HG02623 (cell line): ENCODE measurements around the gene DOK3.
"Not testable (repeated sequence)": the region's sequence is repeated elsewhere in the genome, so short reads cannot be mapped to it uniquely, and the experiment has no call there.

Experiments used
- ATAC-seq: cut with Tn5 transposase; IDR thresholded peaks from one replicate; pipeline ENCODE4 v1.9.1; 2021; ENCODE audit warnings: moderate library complexity; ENCODE audit not compliant: unreplicated experiment

Gene DOK3

GRCh38 chr5:177536386-177536785 is 26.8 kb upstream of the DOK3 start:
- ATAC-seq, result no peak

- no peak for ATAC-seq
These were observed 25.5 kb upstream of the DOK3 start for GRCh38 chr5:177535125-177535524.

DNA sequence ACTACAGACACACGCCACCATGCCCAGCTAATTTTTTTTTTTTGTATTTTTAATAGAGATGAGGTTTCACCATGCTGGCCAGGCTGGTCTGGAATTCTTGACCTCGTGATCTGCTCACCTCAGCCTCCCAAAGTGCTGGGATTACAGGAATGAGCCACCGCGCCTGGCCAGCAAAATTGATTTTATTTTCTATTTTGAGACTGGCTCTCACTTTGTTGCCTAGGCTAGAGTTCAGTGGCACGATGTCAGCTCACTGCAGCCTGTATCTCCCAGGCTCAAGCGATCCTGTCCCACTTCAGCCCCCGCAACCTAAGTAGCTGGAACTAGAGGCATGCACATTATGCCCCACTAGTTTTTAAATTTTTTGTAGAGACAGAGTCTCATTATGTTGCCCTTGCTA is 24.8 kb upstream of the DOK3 start:
- ATAC-seq, result not testable (repeated sequence)

- ATAC-seq, result no peak
These were observed 21.7 kb upstream of the DOK3 start for GRCh38 chr5:177531209-177531940.

- ATAC-seq, result no peak
These were observed 21.0 kb upstream of the DOK3 start for GRCh38 chr5:177530638-177531037.

DNA sequence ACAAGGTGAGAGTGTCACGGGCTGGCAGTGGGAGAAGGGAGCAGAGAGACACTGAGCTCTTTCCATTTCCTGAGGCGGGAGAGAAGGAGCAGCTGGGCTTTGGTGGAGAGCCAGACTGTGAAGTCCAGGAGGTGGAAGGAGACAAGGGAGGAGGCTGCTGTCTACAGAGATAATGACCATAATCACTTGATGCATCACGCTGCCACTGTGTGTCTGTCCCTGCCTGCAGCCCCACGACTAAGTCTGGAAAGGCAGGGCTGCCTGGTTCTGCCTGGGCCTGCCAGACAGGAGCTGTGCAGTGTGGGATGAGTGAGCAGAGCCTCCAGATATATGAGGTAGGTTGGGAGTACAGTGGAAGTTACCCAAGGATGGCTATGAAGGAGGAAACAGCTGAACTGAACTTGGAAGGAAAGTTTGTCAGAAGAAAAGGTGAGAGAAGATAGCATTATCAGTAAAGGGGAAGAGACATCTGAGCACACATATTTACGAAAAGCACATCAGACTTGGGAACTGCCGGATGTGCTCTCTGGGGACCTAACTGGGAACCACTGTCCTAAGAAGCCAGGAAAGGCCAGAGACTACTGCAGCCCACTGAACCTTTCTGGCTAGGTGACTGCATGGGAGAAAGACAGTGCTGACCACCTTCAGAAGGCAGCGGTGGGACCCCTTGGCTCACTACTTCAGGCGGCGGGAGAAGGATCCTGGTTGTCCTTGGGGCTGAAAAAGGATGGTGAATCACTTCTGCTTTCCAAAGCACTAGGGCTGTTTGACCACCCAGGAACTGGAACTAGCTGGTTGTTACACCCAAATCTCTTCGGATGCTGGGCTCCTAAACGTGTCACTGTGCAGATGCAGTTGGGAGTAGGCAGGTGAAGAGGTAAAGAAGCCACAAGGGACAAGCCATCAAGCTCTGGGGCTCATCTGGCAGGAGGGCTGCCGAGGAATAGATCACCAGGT is 19.9 kb upstream of the DOK3 start:
- ATAC-seq, result no peak

- no peak for ATAC-seq
These were observed 19.0 kb upstream of the DOK3 start for GRCh38 chr5:177528631-177529030.

DNA sequence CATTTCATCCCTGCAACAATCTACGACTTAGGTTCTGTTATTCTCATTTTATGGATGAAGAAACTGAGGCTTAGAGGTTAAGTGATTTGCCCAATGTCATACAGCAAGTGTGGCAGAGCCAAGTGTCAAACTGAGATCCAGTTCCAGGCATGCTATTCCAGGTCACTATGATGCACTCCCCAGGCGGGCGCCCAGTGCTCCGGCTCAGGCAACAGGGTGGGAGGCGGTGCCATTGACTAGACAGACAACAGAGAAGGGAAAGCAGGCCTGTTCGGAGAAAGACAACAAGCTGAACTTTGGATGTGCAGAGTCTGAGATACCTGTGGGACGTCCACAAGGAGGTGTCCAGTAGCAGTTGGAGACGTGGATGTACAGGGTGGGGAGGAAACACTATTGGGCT is 18.0 kb upstream of the DOK3 start:
- ATAC-seq, result no peak

DNA sequence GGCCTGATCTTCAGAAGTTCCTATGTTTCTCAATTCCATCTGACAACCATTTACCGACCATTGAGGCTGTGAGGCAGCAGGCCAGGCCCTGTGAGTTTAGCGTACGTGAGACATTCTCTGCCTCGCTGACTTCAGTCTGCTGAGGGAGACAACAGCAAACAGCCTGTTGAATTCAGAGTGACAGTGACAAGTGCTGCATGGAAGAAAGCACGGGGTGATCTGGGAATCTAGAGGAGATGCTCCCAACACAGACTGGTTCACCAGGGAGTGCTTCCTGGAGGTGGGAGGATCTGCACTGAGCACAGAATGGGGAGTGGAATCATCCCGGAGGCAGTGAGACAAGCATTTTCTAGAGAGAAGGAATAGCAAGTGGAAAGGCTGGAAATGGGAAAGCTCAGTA is 17.2 kb upstream of the DOK3 start:
- no peak for ATAC-seq

GRCh38 chr5:177526191-177526590 is 16.6 kb upstream of the DOK3 start:
- no peak for ATAC-seq

- no peak for ATAC-seq
These were observed 15.5 kb upstream of the DOK3 start for GRCh38 chr5:177524941-177525655.

DNA sequence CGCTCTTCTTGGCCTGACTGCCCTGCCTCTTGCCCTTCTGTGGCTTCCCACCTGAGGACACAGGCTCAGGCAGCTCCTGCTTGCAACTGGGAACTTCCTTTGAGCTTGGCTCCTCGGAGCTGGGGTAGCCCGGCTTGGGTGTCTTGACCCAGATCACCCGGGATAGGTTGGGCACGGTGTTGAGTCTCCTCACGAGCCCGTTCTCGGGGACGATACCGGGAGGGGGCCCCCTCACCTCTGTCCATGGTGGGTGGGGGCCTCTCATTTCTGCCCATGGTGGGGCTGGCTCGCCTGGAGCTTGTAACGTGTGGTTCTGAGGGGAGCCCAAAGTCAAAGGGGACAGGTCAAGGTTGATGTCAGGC is 14.9 kb upstream of the DOK3 start:
- ATAC-seq, result no peak

DNA sequence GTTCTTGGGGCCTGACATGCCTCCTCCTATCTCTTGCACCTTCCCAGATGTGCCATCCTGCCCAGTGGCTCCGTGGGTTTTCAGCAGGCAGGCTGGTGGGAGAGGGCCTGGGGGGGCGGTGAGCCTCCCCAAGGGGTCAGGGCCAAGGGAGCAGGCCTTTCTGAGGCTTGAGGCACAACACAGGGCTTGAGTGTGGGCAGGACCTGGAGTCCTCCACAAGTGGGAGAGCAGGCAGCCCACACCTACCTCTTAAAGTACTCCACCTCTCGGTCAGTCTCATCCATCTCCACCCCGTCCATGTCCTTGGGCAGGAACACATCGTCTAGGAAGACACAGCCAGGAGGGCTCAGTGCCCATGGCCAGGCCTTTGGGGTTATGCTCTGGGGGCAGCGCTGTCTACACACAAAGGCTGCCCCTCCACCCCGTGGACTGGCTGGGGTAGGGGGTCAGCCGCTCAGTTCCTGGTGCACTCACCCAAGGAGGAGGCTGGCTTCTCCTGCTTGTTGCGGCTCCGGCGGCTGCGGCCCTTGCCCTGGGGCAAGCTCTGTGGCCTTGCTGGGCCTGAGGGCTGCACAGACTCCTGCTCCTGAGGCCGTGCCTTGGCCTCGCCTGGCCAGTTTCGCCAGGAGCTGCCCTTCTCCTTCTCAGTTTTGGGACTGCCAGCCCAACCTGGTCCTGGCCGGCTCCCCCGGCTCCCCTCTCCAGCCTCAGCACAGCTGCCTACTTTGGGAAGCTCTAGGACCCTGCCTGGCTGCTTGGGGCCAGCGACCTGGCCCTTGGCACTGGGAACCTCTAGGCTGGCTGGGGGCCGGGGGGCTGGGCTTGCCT is 14.3 kb upstream of the DOK3 start:
- ATAC-seq, result no peak

GRCh38 chr5:177520916-177521513 is 11.4 kb upstream of the DOK3 start:
- no peak for ATAC-seq

- ATAC-seq, result no peak
These were observed 10.6 kb upstream of the DOK3 start for GRCh38 chr5:177520271-177520670.

- no peak for ATAC-seq
These were observed 10.0 kb upstream of the DOK3 start for GRCh38 chr5:177519463-177520235.

GRCh38 chr5:177516601-177517568 is 7.3 kb upstream of the DOK3 start, which contains the start of gene DDX41:
Gene DDX41 (minus strand): TSS chr5:177516961. CDS start chr5:177516945, 16 bp downstream.
- peak; percentile 80 for ATAC-seq

DNA sequence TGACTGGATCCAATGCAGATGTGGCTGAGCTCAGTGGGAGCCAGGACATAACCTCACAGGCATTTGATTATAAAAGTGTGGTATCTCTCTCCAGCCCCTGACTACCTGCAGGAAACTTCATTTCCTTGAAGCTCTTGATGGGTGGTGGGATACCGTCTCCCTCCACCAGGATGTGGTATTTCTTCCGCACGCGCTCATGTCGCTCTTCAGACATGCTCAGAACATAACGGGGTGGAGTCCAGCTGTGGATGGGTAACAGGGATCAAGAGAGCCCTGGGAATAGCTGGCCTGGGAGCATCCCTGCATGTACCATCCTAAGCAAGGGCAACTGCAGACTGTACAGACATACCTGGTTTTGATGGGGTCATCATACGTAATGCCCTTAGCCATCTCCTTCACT is 6.0 kb upstream of the DOK3 start:
- no peak for ATAC-seq
